Cardiac septum (tissue), 1 donor: ENCODE results near the gene PPP1R3F. TPM values are rescaled to one million over a fixed set of nuclear protein-coding genes. Genes with fewer than 3 reads are reported as not detected.

Experiments
- DNase-seq: peaks from one replicate; pipeline ENCODE4 v3.0.0-alpha.2; 2020; ENCODE audit warnings: low spot score
- intact Hi-C: fragments of 100-400 bp; cut with DNase I; formaldehyde crosslinking; loops from one replicate; pipeline ENCODE4 v1.14.0; 2022
- long read RNA-seq: library from polyadenylated mRNA; unstranded; transcript quantifications from one replicate; pipeline ENCODE4 v2.0.0, GENCODE V29; 2021
- total RNA-seq: library from RNA; stranded (reverse); fragmentation: NEBNext Ultra II Directional; extraction: Animal tissue kit (Norgen Biotek cat#: 25700); gene quantifications from one replicate; pipeline ENCODE4 v1.2.1, GENCODE V29; 2021
- donor health status: DM: no; HTN: no; CAD: no.

The PPP1R3F gene, protein sequence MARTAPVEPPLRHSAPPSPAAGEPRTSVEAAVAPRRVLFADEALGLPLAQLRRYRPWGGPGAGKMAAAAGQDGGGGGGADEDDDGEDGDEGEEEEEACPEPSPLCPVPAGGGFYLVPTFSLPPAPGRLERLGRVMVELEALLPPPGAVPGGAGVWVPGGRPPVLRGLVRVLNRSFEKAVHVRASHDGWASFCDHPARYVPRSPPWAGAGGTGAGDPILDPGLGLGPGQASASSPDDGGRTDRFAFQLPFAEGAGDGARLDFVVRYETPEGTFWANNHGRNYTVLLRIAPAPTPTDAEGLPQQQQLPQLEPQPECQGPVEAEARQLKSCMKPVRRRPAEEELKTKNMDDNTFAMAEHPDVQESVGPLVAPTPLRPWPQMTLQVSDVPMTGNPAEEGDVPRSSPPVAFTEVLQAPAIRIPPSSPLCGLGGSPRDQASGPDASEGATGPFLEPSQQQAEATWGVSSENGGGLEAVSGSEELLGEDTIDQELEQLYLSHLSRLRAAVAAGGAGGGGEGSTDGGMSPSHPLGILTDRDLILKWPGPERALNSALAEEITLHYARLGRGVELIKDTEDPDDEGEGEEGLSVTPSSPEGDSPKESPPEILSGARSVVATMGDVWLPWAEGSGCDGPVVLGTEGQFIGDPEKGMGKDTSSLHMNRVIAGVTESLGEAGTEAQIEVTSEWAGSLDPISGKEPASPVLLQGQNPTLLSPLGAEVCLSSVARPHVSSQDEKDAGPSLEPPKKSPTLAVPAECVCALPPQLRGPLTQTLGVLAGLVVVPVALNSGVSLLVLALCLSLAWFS
- total RNA-seq, result 23.4 TPM
- long read RNA-seq, transcript PPP1R3F-201 (4 exons, 3,421 nt), result major isoform, 41 of 77 reads
- long read RNA-seq, partial matches to known transcripts, result 25 of 77 reads
- long read RNA-seq, other reads (novel, unspliced or antisense), result 11 of 77 reads

- intact Hi-C loops, result loop anchor here (5.0 kb wide), 2 partner anchors 33 to 68 kb away; partner anchors contain the start of genes CCDC22 and SYP
- DNase-seq, result no peak
These were observed at the start of gene PPP1R3F for GRCh38 chrX:49269767-49270248. TSS of gene PPP1R3F (plus strand) at chrX:49269793. CDS start at chrX:49269870, 77 bp downstream.

GRCh38 chrX:49220100-49220499 is 49.5 kb upstream of the PPP1R3F start:
- intact Hi-C loops, result no loop called here
- DNase-seq, result no peak

DNA sequence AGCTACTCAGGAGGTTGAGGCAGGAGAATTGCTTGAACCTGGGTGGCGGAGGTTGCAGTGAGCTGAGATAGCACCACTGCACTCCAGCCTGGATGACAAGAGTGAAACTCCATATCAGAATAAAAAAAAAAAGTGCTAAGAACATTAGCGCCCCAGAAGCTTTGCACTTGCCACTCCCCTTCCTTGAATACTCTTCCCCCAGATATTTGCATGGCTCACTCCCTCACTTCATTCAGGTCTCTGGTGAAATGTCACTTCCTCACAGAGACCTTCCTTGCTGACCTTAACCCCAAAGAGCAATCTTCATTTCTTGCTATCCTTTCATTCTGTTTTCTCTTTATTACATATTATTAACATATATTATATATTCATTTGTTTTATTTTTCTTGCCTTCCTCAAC is 47.7 kb upstream of the PPP1R3F start:
- DNase-seq, result no peak
- intact Hi-C loops, result no loop called here

DNA sequence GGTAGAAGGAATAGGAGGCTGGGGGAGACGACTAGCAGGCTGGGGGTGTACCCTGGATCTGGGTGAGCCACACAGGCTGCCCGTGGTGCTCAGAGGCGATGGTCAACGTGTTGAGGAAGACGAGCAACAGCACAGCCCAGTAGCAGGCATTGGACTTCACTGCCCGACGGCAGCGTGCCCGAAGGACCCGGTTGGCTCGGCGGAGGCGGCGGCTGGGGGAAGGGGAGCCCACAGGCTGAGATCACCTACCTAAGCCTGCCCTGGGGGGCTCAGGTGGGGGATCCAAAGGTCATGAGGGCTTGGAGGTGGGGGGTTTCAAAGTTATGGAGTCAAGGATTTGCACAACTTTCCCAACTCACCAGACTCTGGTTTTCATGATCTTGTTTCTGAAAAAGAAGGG is 43.7 kb upstream of the PPP1R3F start:
- DNase-seq, result no peak
- intact Hi-C loops, result no loop called here

DNA sequence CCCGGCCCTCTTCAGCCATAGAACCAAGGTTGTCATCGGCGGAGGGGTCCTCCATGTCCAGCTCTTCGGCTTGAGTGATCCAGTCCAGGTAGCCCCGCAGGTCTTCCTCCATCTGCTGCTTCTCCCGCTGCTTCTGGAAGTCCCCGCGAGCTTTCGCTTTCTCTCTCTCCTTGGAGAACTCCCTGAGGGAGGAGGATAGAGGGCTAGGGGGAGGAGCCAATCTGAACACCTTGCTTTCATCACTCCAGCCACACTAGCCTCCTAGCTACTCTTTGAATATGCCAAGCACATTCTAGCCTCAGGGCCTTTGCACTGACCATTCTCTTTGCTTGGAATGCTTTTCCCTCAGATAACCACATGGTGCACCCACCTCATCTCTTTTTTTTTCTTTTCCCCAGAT is 42.6 kb upstream of the PPP1R3F start:
- intact Hi-C loops, result no loop called here
- no peak for DNase-seq

DNA sequence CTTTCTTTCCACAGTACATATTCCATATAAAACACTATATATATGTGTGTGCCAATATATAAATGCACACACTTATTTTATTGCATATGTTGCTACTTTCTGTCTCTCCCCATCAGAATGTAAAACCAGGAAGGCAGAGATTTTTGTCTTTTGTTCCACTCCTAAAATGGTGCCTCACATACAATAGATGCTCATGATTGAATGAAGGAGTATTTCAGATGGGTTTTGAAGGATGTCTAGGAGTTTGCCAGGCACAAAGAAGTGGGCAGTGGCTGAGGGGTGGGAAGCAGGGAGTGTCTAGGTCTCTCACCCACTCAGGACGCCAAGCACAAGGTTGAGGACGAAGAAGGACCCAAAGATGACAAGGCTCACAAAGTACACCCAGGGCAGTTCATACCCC is 41.9 kb upstream of the PPP1R3F start:
- intact Hi-C loops, result no loop called here

GRCh38 chrX:49228185-49228584 is 41.4 kb upstream of the PPP1R3F start:
- no peak for DNase-seq
- intact Hi-C loops, result no loop called here

More for the DNA sequence above, 41.9 kb upstream of the PPP1R3F start:
- DNase-seq, result no peak

GRCh38 chrX:49230500-49231232 is 38.9 kb upstream of the PPP1R3F start:
- DNase-seq, result no peak

DNA sequence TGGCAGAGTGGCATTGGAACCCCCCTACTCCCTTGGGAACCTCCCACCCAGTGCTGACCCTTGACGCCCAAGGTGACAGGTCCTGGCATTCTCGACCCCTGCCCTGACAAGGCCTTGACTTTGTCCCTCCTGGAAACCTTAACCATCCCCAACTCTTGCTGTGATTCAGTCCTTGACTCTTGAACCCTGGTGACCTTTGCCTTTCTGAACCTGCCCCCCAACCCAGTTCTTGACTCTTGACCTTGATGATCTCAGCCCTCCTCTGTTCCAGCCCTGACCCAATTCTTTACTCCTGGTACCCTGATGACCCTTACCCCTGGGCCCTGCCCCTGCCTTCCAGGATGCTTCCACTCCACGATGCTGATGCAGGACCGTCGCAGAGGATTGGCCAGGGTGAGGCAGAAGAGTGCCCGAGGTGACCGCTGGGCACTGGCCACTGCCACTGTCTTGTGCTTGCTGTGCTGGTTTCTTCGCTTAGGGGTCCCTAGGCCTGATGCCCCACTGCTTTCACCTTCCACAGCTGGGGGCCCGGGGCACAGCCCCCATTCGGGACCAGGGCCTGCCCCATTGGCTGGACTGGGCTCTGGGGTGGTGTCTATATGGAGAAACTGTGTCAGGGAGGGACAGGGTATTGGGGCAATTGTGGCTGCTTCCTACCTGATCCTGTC is 38.1 kb upstream of the PPP1R3F start:
- intact Hi-C loops, result no loop called here
- DNase-seq, result no peak

More at GRCh38 chrX:49230500-49231232, 38.9 kb upstream of the PPP1R3F start:
- intact Hi-C loops, result no loop called here

DNA sequence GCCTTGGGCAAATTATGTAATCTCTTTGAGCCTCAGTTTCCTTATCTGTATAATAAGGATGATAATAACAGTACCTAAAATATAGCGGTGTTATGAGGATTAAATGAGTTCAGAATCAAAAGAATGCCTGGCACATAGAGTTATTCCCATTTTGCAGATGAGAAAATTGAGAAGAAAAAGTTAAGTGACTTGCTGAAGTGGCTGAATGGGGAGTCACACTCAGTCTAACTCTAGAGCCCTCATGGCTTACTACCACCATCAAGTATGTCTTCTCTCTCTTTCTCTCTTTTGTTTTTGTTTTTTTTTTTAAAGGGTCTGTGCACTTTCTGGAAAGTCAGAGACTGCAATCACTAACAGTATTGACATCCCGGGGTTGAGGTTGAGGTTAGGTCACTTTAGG is 37.1 kb upstream of the PPP1R3F start:
- no peak for DNase-seq
- intact Hi-C loops, result no loop called here

DNA sequence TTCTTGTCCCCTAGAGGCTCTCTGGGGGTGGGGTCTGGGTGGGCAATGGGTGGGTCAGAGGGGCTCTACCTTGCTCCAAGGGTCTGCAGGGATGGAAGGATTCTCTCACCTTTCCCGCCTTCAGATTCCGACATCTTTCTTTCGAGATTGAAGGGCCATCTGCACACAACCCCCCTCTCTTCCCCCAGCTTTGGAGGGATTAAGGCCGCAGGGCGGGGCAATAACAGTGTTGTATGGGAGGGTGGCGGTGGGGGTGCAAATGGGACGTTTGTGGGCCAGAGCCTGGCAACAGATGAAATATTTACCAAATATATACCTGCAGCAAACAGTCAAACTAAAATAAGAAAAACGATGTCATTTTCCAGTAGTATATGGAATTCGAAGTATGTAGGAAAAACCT is 36.4 kb upstream of the PPP1R3F start, which contains the start of gene CACNA1F:
Gene CACNA1F (minus strand): TSS at position 165 of the 400 bp plus-strand sequence. CDS start 31 bp downstream, at position 134.
- no peak for DNase-seq
- intact Hi-C loops, result no loop called here

GRCh38 chrX:49233887-49234555 is 35.6 kb upstream of the PPP1R3F start:
- intact Hi-C loops, result no loop called here
- no peak for DNase-seq

DNA sequence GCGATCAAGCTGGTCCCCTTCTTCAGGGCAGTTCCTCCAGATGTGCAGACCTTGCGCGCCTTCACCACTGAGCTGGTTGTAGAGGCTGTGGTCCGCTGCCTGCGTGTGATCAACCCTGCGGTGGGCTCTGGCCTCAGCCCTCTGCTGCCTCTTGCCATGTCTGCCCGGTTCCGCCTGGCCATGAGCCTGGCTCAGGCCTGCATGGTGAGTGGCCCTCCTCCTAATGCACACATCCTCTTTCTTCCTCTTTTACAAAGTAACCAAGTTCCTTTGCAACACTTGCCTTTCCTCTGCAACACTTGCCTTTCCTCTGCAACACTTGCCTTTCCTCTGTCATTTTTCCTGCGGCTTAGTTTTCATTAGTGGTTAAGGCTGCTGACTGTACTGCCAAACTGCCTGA is 32.5 kb upstream of the PPP1R3F start:
- intact Hi-C loops, result loop anchor here (5.0 kb wide), 1 partner anchor 35 kb away; no protein-coding TSS in a partner anchor
- DNase-seq, result no peak

DNA sequence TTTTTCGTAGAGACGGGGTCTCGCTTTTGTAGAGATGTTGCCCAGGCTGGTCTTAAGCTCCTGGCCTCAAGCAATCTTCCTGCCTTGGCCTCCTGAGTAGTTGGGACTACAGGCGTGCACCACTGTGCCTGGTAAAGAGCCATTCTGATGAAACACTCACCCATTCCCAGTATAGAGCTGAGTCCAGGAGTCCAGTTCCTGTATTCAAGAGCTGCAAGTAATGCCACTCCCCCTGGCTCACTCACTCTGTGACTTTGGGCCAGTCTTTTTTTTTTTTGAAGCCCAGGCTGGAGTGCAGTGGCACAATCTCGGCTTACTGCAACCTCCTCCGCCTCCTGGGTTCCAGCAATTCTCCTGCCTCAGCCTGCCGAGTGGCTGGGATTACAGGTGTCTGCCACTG is 30.9 kb upstream of the PPP1R3F start:
- intact Hi-C loops, result loop anchor here (5.0 kb wide), 1 partner anchor 34 kb away; no protein-coding TSS in a partner anchor
- no peak for DNase-seq

GRCh38 chrX:49242545-49243066 is 27.0 kb upstream of the PPP1R3F start:
- no peak for DNase-seq
- intact Hi-C loops, result no loop called here

DNA sequence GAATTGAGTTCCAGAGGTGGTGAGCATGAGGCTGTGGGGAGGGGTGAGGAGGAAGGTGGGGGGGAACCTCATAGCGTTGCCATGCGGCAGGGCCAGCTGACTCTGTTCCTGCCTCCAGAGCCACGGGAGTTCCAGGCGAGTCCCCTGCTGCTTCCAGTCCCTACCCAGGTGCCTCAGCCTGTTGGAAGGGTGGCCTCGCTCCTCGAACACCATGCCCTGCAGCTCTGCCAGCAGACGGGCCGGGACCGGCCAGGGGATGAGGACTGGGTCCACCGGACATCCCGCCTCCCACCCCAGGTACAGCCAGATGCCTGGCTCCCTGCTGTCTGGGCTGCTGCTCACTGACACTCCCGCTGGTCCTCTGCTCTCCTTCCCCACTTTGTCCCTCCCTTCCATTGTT is 26.4 kb upstream of the PPP1R3F start:
- intact Hi-C loops, result no loop called here
- no peak for DNase-seq

DNA sequence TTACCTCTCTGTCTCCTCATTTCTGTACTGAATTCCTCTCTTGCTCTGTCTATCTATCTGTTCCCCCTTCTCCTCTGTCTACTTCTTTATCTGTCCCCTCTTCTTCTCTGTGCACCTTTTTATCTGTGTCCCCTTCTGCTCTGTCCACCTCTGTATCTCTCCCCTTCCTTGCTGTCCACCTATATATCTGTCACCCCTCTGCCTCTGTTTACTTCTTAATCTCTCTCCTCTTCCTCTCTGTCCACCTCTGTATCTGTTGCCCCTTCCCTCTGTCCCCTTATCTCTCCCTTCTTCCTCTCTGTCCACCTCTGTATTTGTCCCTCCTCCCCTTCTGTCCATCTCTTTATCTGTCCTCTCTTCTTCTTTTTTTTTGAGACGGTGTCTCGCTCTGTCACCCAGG is 25.4 kb upstream of the PPP1R3F start:
- no peak for DNase-seq
- intact Hi-C loops, result no loop called here

- DNase-seq, result no peak
- intact Hi-C loops, result no loop called here
These were observed 23.1 kb upstream of the PPP1R3F start for GRCh38 chrX:49246541-49246940.
